ENCODE results near the gene EPB41L3. TPM values are rescaled to one million over a fixed set of nuclear protein-coding genes. Genes with fewer than 3 reads are reported as not detected.

Gene EPB41L3
- total RNA-seq, 1 donor from 2014 or later: 90.9 TPM

DNA sequence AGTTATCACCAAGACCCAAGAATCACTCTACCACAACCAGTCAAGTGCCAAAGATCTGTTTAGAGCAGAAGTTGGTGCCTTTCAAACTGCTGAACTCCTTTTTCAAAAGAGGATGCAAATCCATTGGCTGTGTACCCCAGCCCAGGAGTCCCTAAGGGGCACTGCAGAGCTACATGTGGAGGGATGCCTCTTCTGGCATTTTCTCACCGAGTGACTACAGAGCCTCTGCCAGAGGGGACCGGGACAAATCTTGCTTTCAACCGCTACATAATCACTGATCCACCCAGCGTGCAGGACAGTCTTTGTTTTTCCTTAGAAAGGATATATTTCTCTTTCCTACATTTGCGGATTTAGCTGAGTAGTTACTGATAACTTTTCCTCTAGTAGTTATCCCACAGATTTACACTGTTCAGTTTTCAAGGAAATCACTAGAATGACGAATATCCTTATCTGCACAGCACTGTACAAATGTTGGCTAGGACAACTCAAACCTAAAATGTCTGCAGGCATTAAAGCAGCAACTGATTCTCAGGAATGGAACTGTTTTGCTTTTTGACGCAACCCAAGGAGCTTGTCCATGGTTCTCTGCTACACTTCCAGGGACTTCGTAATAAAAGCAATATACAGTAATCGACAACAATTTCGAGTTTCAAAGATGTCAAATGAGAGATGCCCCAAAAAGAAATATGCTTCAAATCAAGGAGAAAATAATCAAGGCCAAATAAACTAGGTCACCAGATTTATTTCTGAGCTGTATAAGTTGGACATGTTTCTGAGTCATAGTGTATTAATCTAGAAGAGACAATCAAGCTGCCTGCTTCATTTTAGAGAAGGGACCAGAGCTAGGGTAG is 24.1 kb downstream of the EPB41L3 start:
- TF ChIP-seq, protein P1, sequence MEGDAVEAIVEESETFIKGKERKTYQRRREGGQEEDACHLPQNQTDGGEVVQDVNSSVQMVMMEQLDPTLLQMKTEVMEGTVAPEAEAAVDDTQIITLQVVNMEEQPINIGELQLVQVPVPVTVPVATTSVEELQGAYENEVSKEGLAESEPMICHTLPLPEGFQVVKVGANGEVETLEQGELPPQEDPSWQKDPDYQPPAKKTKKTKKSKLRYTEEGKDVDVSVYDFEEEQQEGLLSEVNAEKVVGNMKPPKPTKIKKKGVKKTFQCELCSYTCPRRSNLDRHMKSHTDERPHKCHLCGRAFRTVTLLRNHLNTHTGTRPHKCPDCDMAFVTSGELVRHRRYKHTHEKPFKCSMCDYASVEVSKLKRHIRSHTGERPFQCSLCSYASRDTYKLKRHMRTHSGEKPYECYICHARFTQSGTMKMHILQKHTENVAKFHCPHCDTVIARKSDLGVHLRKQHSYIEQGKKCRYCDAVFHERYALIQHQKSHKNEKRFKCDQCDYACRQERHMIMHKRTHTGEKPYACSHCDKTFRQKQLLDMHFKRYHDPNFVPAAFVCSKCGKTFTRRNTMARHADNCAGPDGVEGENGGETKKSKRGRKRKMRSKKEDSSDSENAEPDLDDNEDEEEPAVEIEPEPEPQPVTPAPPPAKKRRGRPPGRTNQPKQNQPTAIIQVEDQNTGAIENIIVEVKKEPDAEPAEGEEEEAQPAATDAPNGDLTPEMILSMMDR (IDR thresholded peaks at IDR 0.05): no peak
- intact Hi-C loops (cut with DNase I): no loop called here
- Histone ChIP-seq H3K4me3 (peak overlapping the region in 1 of 2 donors; percentile 20), H3K27ac (no peak overlapping the region), H3K27me3 (no peaks in the 10 kb centered on the region), H3K9me3 (no peaks in the 10 kb centered on the region), H3K36me3 (no peaks in the 10 kb centered on the region), H3K4me1 (no peaks in the 10 kb centered on the region)
- no peak for DNase-seq (ENCODE audit: low spot score in 2 of 2)

DNA sequence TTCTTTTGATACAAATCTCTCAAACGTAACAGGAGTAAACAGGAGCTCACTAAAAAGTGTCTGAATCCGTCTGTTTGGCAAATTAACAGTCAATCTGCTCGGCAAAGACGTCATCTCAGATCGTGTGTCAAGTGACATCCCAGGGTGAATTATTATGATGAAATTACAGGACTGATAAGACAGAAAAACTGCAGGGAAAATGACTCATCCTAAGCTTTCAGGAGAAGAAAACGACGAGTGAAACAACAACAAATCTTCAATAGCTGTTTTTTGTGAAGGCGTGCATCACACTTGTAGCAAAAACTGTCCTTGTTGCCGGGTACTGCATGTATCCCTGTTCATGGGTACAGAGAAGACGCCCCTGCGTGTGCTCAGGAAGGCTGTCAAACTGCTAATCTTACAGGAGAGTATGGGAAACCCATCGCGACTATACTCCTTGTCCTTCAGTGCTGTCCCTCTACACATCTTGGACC is 24.9 kb downstream of the EPB41L3 start:
- intact Hi-C loops (cut with DNase I): no loop called here
- no peaks in the 10 kb centered on the region for H3K9me3 ChIP-seq
- no peaks in the 10 kb centered on the region for H3K4me1 ChIP-seq
- no peaks in the 10 kb centered on the region for H3K36me3 ChIP-seq
- no peak overlapping the region for H3K27ac ChIP-seq
- peak overlapping the region in 1 of 2 donors; percentile 20 for H3K4me3 ChIP-seq
- no peaks in the 10 kb centered on the region for H3K27me3 ChIP-seq
- no peak for DNase-seq (ENCODE audit: low spot score in 2 of 2)
- TF ChIP-seq, protein P1 (IDR thresholded peaks at IDR 0.05): no peak

DNA sequence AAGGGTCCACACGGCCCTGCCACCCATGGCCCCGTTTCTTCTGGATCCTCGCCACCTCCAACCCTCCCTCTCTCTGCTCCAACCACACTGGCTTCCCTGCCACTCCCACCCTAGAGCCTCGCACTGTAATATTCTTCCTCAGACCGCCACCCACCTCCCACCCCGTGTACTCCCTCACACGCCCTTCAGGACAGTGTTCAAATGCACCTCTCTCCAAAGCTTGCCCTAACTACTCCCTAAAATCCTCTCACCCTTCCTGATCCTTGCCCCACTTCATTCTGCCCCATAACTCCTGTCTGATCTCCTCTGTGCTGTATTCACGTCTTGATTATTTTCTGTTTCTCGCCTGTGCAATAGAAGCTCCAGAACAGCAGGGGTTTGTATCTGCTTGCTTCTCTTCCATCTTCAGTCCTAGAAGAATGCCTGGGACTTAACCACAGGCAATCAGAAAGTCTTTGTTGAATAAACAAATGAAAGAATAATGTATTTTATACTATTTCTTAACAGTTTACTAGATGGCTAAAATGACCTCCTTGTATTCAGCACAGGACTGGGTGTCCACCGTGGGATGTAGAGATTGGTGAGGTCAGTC is 25.5 kb downstream of the EPB41L3 start:
- DNase-seq (ENCODE audit: low spot score in 2 of 2): no peak
- Histone ChIP-seq H3K36me3 (no peaks in the 10 kb centered on the region), H3K4me1 (no peaks in the 10 kb centered on the region), H3K27ac (no peak overlapping the region), H3K4me3 (no peak overlapping the region), H3K27me3 (no peaks in the 10 kb centered on the region), H3K9me3 (no peaks in the 10 kb centered on the region)
- TF ChIP-seq, protein P1 (IDR thresholded peaks at IDR 0.05): no peak
- intact Hi-C loops (cut with DNase I): no loop called here

DNA sequence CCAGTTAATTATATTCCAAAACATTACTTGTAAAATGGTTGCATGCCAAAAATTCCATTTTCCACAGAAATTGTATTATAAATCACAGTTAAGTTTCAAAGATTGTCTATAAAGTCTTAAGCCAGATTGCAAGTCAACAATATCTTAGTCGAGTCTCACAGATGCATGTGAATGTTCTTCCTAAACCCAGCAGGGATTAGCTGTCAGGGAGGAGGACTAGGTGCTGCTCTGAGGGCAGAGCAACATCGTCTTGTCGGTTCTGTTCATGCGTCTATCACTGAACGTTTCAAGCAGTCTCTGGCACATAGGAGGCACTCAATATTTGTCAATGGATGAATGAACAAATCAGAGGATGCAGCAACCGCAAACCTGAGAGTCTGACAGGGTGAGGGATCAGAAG is 27.0 kb downstream of the EPB41L3 start:
- TF ChIP-seq, protein P1 (IDR thresholded peaks at IDR 0.05): no peak
- Histone ChIP-seq H3K4me3 (no peak overlapping the region), H3K4me1 (no peaks in the 10 kb centered on the region), H3K36me3 (no peaks in the 10 kb centered on the region), H3K9me3 (no peaks in the 10 kb centered on the region), H3K27me3 (no peaks in the 10 kb centered on the region), H3K27ac (no peak overlapping the region)
- no peak for DNase-seq (ENCODE audit: low spot score in 2 of 2)
- intact Hi-C loops (cut with DNase I): no loop called here

GRCh38 chr18:5515011-5515784 is 28.6 kb downstream of the EPB41L3 start:
- H3K4me3 ChIP-seq: no peak overlapping the region
- no peaks in the 10 kb centered on the region for H3K4me1 ChIP-seq
- no peak overlapping the region for H3K27ac ChIP-seq
- no peaks in the 10 kb centered on the region for H3K27me3 ChIP-seq
- intact Hi-C loops (cut with DNase I): no loop called here
- H3K36me3 ChIP-seq: no peaks in the 10 kb centered on the region
- TF ChIP-seq, protein P1 (IDR thresholded peaks at IDR 0.05): no peak
- H3K9me3 ChIP-seq: no peaks in the 10 kb centered on the region
- no peak for DNase-seq (ENCODE audit: low spot score in 2 of 2)
